ENCODE results near the gene SENP1.

DNA sequence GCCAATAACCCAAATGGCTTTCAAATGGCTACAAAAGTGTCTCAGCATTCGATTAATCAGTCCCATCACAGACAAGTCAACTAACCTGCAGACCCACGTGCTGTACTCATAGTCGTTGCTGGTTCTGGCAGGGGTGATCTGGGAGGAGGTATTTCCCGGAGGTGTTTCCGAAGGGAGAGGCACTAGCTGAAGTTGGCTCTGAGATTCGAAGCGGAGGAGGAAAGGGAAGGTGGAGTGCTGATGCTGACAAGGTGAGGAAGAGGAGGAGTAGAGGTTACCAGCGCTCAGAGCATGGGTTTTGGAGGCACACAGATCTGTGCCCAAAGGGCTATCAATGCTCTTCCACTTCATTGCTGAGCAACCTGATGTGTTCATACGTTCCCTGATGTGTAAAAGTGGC lies 81.1 kb downstream of the SENP1 start:
- TF ChIP-seq, protein P1, sequence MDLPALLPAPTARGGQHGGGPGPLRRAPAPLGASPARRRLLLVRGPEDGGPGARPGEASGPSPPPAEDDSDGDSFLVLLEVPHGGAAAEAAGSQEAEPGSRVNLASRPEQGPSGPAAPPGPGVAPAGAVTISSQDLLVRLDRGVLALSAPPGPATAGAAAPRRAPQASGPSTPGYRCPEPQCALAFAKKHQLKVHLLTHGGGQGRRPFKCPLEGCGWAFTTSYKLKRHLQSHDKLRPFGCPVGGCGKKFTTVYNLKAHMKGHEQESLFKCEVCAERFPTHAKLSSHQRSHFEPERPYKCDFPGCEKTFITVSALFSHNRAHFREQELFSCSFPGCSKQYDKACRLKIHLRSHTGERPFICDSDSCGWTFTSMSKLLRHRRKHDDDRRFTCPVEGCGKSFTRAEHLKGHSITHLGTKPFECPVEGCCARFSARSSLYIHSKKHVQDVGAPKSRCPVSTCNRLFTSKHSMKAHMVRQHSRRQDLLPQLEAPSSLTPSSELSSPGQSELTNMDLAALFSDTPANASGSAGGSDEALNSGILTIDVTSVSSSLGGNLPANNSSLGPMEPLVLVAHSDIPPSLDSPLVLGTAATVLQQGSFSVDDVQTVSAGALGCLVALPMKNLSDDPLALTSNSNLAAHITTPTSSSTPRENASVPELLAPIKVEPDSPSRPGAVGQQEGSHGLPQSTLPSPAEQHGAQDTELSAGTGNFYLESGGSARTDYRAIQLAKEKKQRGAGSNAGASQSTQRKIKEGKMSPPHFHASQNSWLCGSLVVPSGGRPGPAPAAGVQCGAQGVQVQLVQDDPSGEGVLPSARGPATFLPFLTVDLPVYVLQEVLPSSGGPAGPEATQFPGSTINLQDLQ (CRISPR knock-in tag; IDR thresholded peaks at IDR 0.05) = no peak
- TF ChIP-seq CHD4 (IDR thresholded peaks at IDR 0.05; ENCODE audit: borderline replicate concordance, low read length) = no peak
- TF ChIP-seq ZNF792 (CRISPR knock-in tag; IDR thresholded peaks at IDR 0.05) = no peak
- TF ChIP-seq FOXM1 (CRISPR knock-in tag; IDR thresholded peaks at IDR 0.05) = no peak

Measured in HepG2 (cell line).